ENCODE measurements around the gene BCL6B.

DNA sequence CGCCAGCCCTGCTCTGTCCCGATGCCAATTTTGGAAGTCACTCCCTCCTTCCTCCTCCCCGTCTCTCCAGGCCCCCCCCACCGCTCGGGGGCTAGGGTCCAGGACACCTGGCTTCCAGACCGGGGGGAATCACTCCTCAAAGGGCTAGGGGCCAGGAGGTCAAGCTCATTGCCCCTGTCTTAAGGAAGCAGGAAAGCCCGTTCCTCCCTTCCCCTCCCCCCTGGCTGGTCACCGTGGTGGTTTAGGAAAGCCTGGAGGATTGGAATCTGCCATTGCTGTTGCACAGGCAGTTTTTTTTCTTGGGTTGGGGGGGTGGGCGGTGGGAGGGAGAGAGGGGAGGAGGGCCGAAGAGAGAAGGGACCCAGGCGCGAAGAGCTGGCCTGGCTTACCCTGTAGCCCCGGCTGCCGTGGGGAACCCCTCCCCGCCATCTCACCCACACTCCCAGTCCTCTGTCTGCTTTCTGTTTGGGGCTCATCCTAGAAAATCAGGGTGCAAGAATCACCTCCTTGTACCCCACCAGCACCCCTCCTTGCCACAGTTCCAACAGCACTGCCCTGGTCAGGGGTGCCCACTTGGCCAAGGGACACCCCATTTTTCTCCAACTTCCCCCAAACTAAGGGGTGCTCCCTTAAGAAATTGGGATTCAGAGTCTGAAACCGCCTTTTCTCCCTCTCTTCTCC lies 2.9 kb upstream of the BCL6B start:
- TF ChIP-seq, protein P1, sequence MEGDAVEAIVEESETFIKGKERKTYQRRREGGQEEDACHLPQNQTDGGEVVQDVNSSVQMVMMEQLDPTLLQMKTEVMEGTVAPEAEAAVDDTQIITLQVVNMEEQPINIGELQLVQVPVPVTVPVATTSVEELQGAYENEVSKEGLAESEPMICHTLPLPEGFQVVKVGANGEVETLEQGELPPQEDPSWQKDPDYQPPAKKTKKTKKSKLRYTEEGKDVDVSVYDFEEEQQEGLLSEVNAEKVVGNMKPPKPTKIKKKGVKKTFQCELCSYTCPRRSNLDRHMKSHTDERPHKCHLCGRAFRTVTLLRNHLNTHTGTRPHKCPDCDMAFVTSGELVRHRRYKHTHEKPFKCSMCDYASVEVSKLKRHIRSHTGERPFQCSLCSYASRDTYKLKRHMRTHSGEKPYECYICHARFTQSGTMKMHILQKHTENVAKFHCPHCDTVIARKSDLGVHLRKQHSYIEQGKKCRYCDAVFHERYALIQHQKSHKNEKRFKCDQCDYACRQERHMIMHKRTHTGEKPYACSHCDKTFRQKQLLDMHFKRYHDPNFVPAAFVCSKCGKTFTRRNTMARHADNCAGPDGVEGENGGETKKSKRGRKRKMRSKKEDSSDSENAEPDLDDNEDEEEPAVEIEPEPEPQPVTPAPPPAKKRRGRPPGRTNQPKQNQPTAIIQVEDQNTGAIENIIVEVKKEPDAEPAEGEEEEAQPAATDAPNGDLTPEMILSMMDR (IDR thresholded peaks at IDR 0.05), result no peak
- TF ChIP-seq POLR2A (IDR thresholded peaks at IDR 0.05) (no peak), POLR2AphosphoS5 (IDR thresholded peaks at IDR 0.05) (peak; percentile 26 to 57 (median 32))
